Activated T-cell treated with anti-CD3 and anti-CD28 coated beads for 48 hours (primary cell): ENCODE data around the gene C1QTNF6.
"Not testable (repeated sequence)": the region's sequence is repeated elsewhere in the genome, so short reads cannot be mapped to it uniquely, and the experiment has no call there.

Source experiments
- DNase-seq: peaks from one replicate; pipeline ENCODE4 v3.0.0-alpha.2; 2020; ENCODE audit warnings: low read depth

C1QTNF6 gene

DNA sequence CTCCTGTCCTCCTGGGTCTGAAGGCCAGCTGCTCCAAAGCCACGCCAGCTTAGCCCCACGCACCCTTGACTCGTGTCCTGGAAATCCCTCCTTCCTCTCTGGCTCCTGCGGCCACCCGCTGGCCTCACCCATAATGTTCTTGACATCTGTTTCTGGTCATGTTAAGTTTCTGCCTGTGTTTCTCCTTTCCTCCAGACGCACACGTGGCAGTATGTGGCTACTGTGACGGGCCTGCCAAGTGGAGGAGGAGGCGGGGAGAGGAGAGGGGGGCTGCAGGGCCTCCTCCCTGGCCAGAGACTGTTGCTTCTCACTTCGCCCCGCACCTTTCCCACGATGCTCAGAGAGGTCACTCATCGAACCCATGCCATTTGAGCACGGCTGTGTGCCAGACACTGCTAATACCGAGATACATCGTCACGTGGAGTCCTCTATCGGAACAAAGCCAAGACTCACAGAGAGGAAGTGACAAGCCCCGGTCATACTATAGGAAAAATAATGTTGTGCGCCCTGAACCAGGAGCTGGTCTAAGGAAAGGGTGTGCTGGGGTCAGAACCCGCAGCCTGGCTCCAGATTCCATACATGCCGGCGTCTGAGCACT, 11.5 kb downstream of the C1QTNF6 start:
- DNase-seq, result no peak

DNA sequence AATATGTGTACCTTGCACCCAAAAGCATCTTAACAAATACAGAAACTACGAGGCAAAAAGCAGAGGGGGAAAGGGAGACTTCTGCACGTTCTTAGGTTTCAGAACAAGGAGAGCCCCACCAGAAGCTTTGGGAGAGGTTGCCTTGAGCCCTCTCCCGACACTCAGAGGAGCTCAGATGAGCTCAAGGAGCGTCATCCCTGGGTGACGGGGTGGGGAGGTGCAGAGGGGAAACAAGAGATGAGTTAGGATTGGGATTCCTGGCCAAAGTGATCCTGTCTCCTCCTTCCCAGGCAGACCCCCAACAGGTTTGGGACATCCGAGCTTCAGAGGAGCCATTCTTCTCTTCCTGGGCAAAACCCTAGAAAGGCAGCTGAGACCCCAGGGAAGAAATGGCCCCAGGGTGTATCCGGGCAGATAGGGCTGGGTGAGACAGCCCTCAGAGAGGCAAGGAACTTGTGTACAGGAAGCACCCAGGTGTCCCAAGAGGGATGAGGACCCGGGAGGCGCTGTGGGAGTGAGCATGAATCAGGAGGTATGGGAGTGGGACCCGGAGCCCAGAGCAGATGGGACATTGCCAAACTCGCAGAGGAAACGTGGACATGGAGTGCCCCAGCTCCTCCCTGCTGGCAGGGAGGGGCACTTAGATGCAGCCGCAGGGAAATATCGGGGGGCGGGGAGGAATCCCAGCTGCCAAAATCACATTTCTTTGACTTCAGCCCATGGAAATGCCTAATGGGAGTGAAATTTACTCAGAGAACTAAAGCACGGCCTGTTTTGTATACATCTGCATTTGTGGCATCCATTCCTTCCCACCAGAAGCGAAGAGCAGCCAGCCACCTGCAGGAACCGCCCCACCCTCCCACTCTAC, 12.4 kb downstream of the C1QTNF6 start:
- no peak for DNase-seq

DNA sequence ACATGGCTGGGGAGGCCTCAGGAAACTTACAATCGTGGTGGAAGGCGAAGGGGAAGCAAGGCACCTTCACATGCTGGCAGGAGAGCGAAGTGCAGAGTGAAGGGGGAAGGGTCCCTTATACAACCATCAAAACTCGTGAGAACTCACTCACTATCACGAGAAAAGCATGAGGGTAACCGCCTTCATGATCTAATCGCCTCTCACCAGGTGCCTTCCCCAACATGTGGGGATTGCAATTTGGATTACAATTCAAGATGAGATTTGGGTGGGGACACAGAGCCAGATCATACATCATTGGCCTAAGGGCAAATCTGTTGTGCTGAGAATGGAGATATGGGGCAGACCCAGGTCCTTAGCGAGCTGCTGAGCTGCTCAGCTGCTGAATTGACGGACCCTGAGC, 13.1 kb downstream of the C1QTNF6 start:
- no peak for DNase-seq

DNA sequence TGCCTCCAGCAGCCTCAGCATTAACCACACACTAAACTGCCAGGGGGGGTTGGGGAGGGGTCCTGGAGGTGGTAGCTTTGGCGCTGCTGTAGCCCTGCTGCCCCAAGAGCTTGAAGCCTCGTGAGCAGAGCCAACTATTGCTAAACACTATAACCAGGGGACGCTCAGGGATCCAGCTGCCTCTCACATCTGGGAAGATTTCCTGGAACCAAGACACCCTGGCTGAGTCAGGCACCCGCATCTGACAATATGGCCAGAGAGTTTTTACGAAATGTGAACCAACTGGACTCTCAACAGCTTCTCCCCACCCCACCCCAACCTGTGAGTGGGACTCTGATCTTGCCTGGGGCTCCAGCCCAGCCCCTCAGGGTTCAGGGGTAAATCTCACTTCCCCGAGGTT, 14.3 kb downstream of the C1QTNF6 start:
- no peak for DNase-seq

DNA sequence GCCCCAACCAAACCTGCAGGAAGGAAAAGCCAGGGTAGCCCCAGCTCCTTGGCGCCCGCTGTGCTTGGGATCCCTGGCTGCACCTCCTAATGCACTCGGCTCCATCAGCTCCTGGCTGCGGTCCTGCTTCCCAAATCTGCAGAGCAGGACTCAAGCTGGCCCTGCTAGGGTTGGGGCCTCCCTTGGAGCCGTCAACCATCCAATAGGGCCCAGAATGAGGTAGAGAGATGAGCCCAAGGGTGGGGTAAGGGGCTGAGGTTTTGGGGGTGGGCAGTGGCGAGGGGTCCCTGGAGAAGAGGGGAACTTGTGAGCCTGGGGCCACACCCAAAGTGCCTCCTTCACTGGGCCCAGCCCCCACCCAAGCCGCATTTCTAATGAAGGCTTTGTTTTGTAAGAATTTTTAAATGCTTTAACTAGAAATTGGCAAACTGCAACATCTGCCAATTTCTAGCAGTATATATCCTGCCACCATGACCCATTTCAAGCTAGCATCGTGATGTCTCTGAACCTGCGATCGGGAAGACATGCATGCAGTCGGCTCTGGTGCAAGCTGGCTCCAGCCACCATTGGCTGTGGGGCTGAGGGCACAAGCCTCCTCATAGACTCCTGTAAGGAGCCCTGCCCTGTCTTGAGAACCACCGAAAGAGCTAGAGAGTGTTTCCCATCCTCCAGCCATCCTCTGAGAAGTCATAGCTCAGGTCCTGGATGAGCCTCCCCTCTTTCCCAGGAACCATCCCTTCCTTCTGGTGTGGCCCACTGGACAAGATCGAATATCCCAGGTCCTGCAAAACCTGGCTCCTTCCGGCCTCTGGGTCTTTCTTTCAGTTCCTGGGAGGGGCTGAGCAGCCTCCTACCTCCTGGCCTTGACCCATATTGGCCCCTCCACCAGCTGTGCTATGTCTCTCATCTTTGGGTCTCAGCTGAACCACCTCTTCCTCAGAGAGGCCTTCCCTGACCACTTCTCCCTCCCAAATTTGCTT, 15.5 kb downstream of the C1QTNF6 start:
- DNase-seq, result no peak

DNA sequence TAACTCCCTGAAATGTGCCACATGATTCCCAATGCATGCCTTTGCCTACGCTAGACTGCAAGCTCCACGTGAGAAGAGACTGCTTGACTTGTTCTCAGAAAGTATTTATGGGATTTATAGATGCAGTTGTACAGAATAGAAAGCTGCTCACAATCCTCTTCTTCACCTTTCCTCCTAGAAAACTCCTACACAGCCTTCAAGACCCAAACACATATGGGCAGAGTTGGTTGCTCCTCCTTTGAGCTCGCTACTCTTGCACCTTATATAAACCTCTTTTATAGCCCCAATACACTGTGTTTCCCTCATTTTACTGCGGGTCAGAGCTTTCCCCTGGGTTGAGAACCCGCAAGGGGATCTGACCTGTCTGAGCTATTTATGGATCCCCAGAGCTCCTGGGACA, 16.4 kb downstream of the C1QTNF6 start:
- no peak for DNase-seq

DNA sequence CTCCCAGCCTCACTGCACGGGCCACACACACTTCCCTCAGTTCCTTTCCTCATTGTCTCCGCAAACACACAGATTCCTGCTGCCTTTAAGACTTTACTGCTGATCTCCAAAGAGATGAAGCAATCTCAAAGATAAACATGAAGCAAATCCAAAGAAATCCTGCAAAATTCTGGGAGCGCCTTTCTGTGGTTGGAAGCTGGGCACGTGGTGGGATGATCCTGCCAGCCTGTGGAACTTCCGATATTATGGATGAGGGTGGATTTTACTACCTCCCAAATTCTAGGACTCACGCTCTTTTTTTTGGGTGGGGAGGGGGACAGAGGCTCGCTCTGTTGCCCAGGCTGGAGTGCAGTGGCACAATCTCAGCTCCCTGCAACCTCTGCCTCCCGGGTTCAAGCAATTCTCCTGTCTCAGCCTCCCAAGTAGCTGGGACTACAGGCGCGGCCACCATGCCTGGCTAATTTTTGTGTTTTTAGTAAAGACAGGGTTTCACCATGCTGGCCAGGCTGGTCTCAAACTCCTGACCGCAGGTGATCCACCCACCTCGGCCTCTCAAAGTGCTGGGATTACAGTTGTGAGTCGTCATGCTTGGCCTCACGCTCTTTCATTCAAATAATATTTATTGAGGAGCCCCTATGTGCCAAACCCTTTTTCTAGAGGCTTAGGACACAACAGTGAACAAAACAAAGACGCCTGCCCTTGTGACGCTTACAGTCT, 17.2 kb downstream of the C1QTNF6 start:
- not testable (repeated sequence) for DNase-seq

DNA sequence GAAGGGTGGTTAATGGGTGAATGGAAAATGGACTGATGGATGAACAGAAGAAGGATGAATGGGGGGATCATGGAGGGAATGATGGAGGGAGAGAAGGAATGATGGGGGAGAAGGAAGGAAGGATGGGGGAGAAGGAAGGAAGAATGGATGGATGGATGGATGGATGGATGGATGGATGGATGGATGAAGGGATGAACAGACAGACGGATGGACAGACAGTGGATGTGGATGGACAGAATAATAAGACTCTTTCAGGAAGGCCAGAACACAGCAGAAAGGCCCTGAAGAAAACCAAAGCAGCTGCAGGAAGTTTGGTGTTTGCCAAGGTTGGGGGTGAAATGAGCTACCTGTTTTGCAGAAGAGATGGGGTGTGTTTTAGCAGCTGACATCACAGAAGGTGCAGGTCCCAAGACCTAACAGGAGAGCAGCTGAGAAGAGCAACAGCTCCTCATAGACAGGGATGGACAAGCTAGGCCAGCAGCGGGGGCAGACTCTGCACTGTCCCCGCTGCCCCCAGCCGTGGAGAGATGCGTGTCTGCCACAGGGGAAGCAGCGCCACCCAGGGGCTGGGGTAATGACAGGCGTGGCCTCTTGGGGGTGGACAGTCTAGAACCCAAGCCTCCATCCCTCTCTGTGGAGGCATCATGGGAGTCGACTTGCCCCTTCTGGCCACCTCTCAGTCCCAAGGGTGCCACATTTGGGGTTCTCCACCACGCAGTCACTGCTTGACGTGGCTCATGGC, 17.9 kb downstream of the C1QTNF6 start:
- DNase-seq, result no peak

DNA sequence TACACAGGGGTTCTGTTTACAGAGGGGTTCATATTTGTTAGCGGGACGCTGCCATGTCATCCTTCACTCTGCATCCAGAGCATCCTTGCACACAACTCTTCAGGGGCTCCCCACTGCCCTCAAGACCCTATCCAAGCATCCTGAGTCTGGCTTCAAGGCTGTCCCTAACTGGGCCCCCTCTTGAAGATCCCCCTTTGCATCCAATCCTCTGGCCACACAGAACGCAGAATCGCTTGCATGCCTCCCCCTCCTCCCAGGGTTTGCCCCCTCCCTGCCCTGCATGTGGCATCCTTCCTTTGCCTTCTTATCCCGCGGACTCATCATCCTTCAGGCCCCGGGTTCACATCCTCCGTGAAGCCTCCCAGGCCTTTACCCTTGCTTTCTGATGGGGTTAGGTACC, 18.6 kb downstream of the C1QTNF6 start:
- no peak for DNase-seq

DNA sequence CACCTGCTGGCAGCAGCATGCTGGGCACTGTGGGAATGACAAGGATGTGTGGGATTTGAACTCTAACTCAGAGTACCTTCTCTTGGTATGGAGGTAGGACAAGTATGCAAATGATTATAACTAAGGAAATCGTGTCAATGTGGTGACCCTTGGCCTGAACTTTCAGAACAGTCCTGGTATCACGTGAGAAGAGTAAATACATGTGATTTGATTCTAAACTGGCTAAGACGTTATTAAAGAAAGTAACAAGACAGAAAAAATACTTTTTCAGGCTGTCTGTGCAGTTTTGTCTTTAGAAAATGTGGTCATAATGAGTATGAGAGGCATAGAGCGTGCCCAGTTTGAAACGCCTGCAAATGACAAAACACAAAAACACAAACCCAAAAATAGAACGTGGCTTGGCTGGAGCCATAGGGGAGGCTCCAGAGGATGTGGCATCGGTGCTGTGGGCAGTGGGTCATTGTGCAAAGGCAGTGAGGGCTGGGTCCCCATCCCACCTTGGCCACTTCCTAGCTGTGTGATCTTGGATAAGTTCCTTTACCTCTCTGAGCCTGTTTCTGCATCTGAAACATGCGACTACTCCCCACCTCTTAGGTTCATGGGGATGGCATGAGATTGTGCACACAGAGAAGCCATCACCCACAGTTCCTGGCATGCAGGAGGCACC, 19.9 kb downstream of the C1QTNF6 start:
- DNase-seq, result no peak

DNA sequence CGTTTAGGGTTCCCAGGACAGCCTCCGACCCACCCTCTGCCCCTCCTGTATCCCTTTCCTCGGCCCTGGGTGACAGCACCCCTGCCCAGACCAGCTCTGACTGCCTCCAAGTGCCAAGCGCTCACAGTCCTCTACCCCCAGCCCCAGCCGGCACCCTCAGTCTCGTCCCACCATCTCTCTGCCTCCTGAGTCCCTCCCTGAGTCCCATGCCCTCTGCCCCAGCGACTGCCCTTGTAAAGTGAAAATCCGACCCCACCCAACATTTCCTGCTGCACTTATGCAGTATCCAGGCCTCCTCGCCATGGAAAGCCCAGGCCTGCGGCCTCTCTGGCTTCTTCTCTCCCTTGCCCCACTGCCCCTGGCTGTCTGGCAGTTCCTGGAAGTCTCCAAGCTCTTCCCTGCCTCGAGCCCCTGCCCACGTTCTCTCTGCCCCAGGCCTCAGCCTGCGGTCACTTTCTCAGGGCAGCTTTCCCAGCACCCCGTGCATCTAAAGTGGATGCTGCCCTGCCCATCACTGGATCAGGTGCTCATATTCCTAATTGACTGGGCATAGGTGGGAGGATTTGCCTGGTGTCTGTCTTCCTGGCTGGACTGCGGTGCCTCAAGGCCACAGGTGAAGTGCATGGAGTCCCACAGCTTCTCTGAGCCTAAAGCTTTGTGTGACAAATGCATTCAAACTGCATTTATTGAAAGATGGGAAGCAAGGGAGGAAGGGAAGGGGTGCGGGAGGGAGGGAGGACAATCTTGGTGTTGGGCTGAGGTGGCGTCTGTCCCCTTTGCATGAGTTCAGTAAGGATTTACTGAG, 20.7 kb downstream of the C1QTNF6 start:
- no peak for DNase-seq

DNA sequence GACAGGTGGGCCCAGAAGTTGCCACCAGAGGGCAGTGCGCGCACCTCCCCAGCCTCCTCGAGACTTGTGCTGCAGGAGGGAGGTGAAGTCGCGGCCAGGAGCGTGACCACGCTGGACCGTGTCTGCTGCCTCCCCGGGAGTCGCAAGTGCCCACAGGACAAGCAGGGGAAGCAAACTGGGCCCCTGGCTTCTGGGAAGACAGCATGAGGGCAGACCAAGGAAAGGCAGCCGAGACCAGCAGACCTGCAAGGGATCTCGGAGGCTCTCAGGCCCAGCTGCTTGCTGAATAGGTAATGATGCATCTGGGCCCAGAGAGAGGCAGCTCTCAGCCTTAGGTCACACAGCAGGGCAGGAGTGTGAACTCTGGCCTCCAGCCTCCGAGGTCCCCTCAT, 21.4 kb downstream of the C1QTNF6 start:
- DNase-seq, result peak; percentile 83

DNA sequence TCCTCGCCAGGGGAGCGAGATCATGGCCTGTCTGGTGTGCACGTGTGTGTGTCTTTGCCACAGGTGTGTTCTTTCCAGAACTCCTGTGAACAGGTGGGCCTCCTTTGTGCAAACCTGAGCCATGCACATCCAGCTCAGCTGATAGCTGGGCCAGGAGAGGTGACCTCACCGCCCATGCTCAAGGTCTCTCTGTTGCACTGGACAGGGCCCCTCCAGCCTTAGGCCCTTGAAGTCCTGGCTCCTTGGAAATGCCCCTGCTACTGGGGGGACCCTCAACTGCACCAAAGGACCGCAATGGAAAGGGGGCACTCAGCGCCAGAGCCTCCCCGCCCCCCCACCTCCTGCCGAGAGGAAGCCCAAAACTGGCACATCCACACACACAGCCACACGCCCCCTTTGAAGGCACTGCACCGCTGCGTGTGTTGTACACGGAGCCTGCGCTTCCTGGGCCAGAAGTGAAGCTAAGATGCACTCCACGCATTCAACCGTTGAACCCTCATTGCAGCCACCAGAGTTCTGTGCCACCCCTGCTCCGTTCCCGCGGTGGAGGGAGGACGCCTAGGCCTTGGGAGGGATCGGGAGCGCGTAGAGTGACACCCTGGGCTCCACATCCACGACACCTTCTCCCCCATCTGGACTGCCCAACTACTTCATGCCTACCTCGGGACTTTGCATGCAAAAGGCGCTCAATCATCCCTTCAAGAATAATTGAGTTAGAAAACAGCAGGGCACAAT, 21.9 kb downstream of the C1QTNF6 start:
- DNase-seq, result no peak

DNA sequence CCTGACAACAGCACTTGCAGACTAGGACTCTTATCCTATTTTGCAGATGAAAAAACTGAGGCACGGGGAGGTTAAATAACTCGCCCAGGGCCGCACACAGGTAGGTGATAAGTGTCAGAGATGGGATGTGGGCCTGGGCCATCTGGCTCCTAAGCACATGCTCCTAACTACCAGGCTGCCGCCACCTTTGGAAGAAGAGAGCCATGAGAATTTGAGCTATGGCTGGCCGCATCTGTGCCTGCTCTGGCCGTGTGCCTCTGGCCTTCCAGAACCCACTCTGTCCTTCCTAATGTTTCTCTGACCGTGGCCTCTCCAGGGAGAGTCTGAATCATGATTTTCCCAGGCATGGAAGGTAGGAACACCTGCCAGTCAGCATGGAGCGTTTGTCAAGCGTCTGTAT, 23.0 kb downstream of the C1QTNF6 start:
- DNase-seq, result no peak

DNA sequence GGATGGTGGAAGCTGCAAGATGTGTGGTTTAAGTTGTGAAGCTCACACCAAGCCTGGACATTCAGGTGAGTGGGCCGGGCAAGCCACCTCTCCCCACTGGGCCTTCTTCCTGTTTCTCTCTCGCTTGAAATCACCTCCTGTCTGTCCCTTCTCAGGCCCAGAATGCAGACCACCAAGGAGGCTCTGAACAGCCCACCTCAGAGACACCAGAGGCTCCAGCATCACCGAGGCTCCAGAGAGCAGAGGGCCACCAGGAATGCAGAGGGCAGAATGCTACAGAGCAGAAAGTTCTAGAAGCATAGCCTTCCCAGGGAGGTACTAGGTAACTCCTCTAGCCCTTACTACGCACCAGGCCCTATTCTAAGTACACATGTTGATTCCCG, 23.6 kb downstream of the C1QTNF6 start:
- DNase-seq, result no peak

DNA sequence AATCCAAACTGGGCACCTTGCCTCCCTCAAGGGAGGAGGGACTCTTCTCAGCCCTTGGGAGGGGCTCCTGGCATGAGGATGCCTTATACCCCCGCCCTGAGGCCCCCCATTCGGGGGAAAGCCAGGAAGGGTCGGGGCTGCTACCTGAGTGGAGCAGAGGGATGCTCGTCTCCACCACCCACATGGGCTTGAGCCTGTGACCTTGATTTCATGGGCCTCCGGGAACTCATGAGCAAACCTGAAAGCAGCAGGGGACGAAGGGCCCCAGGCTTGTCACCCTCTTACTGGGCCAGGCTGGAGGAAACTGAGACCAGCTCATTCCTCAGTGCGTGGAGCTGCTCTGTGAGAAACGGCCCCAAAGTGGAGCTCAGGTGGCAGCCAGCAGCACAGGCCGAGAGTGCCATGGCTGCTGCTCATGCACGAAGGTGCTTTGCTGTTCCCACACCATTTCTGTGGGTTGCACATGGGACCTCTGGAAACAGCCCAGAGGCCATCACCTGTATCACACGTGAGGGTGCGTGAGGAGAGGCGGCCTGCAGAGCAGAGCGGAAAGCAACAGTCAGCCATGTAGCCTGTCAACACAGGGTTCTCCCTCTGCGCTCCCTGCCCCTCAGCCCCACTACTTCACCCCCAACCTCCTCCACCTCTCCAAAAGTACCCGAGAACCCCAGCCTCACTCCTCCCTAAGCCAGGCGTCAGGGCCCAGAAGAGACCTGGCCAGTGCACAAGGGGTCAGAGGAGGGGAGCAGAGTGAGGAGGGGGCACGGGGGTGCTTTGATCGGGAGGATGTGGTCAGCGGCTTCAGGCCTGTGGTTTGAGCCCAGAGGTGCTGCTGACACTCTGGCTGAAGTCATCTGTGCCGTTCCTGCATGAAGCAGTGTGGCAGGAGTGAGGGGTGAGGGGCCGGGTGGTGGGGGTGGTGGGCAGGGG, 24.2 kb downstream of the C1QTNF6 start:
- peak; percentile 81 for DNase-seq

DNA sequence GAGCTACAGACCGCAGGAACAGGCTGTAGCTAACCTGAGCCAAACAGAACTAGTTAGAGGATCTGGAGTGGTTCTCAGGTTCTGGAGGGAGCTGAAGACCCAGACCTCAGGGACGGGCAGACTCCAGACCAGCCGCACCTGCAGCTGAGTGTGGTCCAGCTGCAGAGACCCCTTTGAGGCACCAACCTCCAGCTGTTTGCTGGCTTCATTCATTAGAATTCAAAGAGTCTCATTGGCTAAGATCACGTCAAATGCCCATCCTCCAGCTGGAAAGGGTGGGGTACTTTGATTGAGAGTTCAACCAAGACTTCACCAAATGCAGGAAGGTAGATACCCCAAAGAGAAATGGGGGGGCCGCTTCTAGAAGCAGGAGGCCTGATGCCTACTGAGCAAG, 25.0 kb downstream of the C1QTNF6 start:
- no peak for DNase-seq
